GM18907 (cell line): ENCODE data around the gene PTPRG.

Source experiments
- ATAC-seq: cut with Tn5 transposase; IDR thresholded peaks from one replicate; pipeline ENCODE4 v1.9.1; 2021; ENCODE audit warnings: mild to moderate bottlenecking, moderate library complexity; ENCODE audit not compliant: unreplicated experiment

The PTPRG gene

DNA sequence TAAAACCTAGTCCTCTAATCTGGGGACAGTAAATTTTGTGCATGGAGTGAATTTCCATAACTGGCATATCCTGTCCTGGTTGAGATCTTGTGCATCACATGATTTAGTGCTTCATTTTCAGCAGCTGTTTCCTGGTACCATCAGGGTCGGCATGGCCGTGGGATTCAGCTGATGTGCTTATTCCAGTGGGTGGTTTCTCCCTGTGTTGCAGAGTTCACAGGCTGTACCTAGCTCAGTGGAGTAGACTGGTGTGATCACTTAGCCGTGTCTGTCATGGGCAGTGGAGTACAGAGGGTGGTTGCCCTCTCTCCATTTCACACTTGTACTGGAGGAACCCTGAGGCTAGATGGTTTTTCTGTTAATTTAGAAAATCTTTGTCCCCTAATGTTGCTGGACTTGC lies 228.5 kb downstream of the PTPRG start:
- no peak for ATAC-seq

DNA sequence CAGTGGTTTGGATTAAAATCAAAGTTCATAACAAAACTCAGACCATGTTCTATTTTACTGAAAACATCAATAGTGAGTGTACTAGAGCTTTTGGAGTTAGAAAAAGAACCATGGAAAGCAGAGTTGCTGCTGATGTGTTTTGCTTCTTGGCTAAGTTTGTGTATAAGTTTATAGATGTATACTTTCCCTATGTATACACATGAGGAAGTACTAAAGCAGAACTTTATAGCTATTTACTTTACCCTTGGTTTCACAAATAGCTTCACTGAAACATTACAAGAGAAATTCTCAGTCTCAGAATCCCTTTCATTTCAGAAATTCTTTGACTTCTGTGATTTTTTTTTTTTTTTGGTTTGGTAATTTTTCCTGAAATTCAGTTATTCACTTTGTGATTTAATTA lies 229.0 kb downstream of the PTPRG start:
- ATAC-seq = no peak

- no peak for ATAC-seq
Measured at GRCh38 chr3:61793056-61793455, 231.7 kb downstream of the PTPRG start.

DNA sequence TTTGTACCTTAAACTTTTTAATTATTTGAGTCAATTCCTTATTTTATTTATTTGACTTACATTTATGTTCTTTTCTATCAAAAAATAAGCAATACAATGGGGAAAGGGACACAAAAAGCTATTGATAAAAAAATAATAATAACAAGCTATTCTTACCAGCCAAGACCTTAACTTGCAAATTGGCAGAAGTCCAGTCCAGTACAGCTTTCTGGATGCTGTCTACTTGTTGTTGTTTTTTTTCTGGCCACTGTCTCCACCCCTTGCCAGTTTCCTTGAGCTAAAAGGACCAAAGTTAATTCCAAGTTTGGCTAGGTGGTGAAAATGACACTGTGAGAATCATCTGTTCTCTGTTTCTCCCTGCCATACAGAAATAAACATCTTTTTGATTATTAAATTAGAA lies 232.2 kb downstream of the PTPRG start:
- no peak for ATAC-seq

DNA sequence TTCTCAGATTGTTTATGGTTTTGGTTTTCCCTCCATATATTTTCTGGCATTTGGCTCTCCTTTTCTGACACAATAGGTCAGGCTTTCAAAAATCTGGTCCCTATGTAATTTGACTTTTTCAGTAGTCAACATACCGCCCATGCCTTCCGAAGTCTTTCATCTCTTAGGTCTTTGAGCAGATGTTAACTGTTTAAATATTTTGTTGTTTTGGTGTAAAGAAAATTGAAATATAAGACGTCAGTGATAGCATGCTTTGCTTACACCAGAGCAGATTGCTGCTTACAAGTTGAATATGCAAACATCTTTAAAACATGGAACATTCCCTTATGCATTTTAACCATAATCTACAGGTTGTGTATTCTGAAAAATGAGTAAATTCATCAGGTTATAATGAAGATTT lies 233.0 kb downstream of the PTPRG start:
- no peak for ATAC-seq

DNA sequence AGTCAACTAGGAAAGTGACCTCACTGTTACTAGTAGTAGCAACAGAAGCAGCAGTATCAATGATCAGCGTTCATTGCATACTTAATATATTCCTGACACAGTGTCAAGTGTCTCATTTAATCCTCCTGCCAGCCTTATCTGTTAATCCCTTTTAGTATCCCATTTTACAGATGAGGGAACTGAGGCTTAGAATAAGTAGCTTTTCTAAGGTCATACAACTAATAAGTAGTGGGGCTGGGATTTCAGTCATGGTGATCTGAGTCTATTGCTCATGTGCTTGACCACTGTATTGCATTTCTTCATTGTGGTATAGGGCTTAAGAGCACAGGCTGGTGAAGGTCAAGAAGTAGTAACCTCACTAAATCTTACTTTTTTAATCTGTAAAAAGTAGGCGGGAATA lies 233.6 kb downstream of the PTPRG start:
- ATAC-seq = no peak

DNA sequence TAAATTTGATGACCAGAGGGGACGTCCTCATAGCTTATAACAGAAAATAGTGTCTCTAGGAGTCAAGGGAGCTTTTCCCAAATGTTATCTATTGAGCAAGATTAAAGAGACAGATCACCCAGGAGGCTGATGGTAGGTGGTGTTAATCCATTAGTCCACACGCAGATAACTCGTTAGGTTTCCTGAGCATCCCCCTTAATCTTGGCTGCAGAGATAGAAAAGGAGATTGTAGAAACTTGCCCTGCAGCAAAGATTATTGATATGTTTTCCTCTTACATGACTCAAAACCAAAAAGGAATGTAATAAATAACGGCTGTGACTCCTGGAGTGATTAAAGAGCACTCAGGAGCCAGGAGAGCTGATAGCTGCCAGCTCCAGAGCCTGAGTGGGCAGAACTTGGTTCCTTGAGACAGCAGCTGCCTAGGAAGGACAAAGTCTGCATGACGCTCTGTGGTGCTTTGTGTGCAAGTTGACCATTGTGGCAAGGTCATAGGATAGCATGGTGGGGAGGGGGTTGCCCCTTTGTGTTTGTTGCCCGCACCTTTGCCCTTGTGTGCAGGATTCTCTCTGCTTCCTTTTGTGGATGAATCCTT lies 234.8 kb downstream of the PTPRG start:
- ATAC-seq = no peak

DNA sequence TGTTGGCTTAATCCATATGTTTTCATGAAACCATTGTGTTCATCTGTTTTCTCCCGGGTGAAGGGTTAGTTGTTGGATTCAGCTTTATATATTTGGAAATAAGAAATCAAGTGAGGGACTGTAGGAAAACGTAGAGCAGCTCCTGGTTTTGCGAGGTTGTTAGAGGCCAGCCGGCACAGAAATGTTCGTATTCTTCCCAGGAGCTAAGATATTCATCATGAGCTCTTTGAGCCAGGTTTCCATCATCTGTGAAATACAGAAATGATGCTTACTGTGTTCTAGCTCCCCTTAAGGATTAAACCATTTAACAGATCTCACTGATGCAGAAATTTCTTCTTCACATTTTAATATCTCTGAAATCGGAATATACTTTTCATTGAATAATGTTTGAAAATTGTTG lies 235.5 kb downstream of the PTPRG start:
- no peak for ATAC-seq

DNA sequence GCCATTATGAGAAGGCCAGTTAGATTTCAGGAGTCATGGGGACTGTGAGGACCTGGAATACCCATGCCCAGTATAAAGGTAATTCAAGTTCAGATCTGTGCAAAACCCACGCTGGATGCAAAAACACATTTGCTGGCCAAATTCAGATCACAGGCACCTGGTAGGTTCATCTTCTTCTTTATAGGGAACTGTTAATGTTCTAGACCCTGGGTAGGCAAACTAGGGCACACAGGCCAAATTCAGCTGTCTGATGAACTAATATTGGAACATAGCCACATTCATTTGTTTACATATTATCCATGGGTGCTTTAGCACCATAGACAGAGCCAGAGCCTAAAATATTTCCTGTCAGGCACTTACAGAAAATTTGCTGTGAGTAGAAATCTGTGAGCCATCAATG lies 241.4 kb downstream of the PTPRG start:
- ATAC-seq = no peak

DNA sequence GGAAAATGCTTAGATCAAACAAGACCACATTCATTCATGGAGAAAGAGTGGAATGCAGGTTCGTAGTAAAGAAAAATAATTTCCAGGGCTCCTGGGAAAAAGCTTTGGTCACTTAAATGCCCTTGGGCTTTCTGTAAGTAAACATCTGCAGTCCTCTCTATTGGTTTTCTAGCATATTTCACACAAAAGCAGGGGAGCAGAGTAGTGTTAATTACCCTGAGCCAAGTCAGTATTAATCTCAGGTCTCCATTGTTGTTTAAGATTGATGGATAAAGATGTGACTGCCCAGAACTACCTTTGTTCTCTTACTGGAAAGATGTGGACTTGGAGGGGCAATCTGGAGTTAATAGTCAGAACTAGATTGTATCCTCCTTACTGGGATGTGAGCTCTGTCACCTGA lies 242.6 kb downstream of the PTPRG start:
- ATAC-seq = no peak

- ATAC-seq = no peak
Measured at GRCh38 chr3:61804782-61805181, 243.4 kb downstream of the PTPRG start.

- ATAC-seq = no peak
Measured at GRCh38 chr3:61805510-61806080, 244.2 kb downstream of the PTPRG start.

DNA sequence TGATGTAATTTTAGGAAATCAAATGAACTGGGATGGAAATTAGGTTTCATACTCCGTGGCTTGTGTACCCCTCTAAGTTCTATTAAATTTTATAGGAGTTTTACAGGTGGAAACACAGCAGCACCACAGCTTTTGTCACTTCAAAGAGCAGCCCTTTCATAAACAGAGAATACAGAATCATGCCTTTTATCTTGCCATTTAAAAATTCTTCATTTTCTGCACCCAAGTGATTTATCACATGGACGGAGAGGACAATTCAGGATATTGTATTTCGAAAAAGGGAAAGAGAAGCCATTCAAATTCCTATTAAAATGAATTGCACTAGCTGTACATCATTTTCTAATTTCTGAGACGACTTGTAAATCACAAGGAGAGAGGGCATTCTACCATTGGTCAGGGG lies 245.4 kb downstream of the PTPRG start:
- ATAC-seq = no peak

DNA sequence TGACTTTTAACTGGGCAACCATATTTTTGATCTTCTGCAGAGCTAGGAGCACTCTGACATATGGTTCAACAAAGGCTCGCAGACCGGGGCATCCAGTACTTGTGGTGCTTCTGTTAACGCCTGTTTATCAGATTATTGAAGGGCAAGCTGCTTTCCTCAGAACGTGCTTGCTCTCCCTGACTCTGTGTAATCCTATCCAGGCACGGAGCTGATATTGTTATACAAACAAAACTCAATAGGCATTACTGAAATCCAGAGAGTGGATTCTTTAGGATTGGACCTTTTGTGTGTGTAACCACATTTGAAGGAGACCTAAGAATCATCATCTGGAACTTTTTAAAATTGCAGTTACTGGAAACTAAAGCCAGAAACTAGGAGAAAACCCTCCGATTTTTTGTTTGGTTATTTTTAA lies 246.5 kb downstream of the PTPRG start:
- ATAC-seq = no peak

GRCh38 chr3:61808526-61808925 lies 247.2 kb downstream of the PTPRG start:
- ATAC-seq = no peak

DNA sequence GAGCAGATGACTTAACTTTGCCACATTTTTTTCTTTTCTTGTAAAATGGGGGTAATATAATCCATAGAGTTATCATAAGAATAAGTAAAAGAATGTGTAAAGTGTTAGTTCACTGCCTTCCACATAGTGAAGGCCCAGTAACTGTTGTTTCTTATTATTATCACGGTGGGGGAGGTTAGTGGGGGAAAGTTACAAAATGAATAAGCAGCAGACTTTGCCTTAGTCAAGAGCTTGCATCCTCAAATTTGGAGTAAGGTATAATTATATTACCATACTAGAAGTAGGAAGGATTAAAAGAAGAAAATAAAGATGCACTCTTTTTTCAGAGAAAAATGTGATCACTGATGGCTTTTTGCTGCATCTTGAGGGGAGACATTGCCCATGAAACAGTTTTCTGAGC lies 247.6 kb downstream of the PTPRG start:
- no peak for ATAC-seq

DNA sequence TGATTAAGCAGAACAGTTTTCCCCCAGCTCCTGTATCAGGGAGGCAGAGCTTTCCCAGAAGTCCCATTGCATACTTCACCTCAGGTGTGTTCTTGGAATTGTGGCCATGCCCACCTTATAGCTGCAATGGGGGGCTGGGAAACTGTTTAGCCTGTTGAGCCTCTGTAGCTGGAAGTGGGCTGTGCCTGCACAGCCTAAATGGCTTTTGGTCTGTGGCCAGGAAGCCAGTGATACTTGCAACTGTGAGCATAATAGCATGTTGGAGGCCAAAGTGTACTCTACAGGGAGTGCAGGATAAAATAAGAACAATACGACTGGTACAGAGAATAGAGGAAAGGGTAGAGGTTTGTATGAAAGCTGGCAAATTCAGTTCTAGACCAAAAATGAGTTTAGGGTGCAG lies 248.5 kb downstream of the PTPRG start:
- no peak for ATAC-seq

DNA sequence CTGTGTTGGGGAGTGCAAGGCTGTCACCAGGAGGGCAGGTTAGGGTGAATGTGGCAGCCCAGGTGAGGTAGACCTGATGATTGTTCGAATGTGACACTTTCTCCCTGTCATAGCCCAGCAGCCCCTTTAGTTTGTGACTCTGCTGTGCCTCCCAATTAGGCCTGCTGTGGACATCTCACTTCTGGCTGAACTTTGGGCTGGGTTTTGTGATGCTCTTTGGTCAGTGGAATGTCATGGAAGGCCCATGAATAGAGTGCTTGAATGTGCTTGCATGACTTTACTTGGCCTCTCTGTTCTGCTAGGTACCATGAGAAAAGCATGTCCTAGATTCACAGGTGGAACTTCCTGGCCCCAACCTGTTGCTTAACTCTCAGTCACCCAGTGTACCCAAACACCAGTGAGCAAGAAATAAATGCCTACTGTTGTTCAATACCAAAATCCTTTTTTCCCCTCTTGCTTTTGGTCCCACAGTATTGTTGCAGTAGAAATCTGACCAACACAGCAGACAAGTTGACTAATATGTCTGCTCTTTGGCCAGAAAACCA lies 249.7 kb downstream of the PTPRG start:
- no peak for ATAC-seq

- no peak for ATAC-seq
Measured at GRCh38 chr3:61811652-61812051, 250.3 kb downstream of the PTPRG start.

DNA sequence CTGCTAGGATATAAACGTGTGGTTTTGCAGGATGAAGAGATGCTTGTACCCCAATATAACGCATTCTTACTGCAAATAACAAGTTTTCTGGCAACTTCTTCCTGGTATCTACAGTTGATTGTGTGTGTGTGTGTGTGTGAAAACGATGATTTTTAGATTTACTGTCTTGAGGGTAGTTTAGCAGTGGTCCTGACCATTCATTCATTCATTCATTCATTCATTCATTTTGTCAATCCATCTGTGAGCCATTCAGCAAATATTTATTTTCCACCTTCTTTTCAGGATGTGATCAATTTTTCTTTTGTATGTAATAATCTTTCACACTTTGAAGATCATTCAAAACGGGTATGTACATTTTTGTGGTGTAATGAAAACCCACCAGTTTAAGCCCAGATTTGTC lies 250.7 kb downstream of the PTPRG start:
- no peak for ATAC-seq

- no peak for ATAC-seq
Measured at GRCh38 chr3:61812517-61812916, 251.1 kb downstream of the PTPRG start.

- no peak for ATAC-seq
Measured at GRCh38 chr3:61813636-61814035, 252.3 kb downstream of the PTPRG start.

DNA sequence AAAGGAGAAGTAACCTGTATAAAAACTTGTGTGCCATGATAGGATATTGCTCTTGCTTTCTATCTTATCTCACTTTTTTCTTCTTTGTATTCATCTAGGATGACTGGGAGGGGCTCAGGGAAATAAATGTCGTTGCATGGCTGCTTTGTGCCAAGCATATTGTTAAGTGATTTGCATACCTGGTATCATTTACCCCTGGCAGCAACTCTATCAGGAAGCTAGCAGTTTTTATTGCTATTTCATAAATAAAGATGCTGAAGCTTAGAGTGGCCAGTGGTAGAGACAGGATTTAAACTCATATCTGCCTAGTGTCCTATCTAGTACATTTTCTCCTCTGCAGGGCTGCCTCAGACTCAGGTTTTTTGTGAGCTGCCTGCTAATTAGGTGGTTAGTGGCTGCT lies 253.3 kb downstream of the PTPRG start:
- ATAC-seq = no peak
